Cortex of kidney (tissue), 1 donor: ENCODE measurements around the gene ITIH4.

Experiments
- DNase-seq: peaks from one replicate; lab custom pipeline; 2025; lab: John Stamatoyannopoulos, UW

ITIH4 gene

DNA sequence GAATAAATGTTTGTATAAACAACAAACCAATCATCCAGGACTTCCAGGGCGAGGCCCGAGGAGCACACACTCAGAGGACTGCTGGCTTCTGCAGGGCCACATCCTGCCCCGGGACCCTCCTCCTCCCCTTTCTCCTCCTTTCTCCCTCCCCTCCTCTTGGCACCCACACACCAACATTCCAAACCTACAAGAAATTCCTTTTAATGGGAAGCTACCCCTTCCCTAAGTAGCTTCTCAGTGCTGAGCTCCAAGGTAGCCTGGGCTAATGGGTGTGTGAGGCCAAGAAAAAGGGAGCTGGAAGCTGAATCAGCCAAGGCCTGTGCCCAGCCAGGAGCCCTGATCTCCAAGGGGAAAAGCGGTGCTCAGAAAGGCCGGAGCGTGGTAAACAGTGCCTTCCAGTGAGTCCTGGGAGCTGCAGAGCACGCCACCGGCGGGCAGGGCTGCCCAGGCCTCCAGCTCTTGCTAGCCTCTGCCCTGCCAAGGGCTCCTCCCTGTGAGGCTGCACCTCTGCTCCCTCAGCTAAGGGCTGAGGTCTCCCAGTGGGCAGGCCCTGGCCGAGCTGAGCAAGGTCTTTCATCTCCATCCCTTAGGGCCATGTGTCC is 32.0 kb downstream of the ITIH4 start:
- no peak for DNase-seq

DNA sequence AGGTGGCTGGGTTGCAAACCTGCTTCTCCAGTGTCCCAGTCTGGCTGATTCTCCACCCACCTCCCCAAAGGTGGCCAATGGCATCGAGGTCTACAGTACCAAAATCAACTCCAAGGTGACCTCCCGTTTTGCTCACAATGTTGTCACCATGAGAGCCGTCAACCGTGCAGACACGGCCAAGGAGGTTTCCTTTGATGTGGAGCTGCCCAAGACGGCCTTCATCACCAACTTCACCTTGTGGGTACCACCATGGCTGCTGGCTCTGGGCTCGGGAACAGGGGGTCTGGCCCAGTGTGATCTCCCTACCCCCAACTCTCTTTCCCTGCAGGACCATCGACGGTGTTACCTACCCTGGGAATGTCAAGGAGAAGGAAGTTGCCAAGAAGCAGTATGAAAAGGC is 34.1 kb downstream of the ITIH4 start:
- no peak for DNase-seq

GRCh38 chr3:52795298-52795900 is 35.1 kb downstream of the ITIH4 start:
- no peak for DNase-seq

GRCh38 chr3:52794612-52795099 is 35.8 kb downstream of the ITIH4 start, which contains the start of gene ITIH3:
Gene ITIH3 (plus strand): TSS chr3:52794796. CDS start chr3:52794804, 8 bp downstream.
- no peak for DNase-seq

- DNase-seq, result no peak
Measured at GRCh38 chr3:52793702-52794611, 36.5 kb downstream of the ITIH4 start.

DNA sequence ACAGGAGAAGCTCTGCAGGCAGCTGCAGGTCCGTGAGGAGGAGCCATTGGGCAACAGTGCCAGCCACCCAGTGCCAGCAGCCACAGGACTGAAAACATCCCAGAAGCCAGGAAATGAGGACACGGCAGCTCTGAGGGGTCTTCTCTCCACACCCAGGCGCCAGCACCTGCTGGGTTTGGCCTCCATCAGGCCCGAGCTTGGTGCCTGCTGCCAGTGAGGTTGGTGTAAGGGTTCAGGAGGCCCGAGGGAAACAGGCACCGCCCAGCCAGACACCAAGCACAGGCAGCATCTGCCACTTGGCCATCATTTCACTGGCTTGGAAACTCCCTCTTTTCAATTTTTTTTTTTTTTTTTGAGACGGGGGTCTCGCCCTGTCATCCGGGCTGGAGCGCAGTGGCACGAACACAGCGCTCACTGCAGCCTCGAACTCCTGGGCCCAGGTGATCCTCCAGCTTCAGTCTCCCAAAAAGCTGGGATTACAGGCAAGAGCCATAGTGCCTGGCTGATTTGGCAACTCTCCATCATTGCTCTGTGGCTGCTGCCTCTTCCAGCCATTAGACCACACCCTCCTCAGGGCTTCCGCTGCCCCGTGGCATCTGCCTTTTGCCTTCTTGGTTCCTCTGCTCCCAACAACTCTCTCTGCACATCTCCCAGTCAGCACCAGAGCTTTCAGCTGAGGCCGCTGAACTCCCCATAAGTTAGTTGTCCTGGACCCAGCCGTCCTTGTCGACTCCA is 37.3 kb downstream of the ITIH4 start:
- no peak for DNase-seq

DNA sequence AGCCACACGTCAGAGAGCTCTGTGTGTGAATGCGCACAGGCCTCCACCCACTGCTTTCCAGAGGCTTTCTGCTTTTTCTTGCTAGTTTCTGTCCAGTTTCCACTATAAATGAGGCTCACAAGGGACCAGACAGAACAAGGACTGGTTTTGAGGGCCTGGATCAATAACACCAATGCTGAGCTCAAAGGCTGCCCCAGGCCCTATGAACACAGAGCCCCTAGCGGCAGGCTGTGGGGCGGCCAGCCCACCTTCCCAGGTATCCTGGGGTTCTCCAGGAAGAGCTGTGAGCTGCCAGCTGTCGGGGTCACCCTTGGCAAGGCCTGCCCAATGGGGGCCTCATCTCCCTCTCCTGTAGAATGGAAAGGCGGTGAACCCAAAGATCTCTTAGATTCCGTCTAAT is 38.1 kb downstream of the ITIH4 start:
- no peak for DNase-seq

GRCh38 chr3:52791928-52792327 is 38.5 kb downstream of the ITIH4 start:
- DNase-seq, result no peak

DNA sequence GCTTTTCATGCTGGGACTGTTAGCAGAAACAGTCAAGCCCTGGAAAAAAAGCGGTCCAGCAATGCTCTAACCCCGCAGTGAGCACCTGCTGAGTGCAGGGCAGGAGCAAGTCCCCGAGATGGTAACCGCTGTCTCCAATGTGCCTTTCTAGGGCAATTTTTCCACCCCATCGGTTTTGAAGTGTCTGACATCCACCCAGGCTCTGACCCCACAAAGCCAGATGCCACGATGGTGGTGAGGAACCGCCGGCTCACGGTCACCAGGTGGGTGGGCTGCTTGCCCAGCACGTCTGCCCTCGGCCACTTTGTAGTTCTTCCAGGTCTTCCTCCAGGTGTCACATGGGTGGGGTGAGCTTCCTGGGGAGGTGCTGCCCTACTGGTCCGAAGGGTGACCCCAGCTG is 39.1 kb downstream of the ITIH4 start:
- DNase-seq, result no peak

GRCh38 chr3:52790741-52791140 is 39.7 kb downstream of the ITIH4 start:
- DNase-seq, result no peak

- no peak for DNase-seq
Measured at GRCh38 chr3:52790337-52790736, 40.1 kb downstream of the ITIH4 start.

GRCh38 chr3:52789746-52790040 is 40.8 kb downstream of the ITIH4 start:
- DNase-seq, result no peak

- DNase-seq, result no peak
Measured at GRCh38 chr3:52788890-52789745, 41.4 kb downstream of the ITIH4 start.

- DNase-seq, result no peak
Measured at GRCh38 chr3:52787672-52788625, 42.5 kb downstream of the ITIH4 start.

- DNase-seq, result no peak
Measured at GRCh38 chr3:52787246-52787645, 43.2 kb downstream of the ITIH4 start.

DNA sequence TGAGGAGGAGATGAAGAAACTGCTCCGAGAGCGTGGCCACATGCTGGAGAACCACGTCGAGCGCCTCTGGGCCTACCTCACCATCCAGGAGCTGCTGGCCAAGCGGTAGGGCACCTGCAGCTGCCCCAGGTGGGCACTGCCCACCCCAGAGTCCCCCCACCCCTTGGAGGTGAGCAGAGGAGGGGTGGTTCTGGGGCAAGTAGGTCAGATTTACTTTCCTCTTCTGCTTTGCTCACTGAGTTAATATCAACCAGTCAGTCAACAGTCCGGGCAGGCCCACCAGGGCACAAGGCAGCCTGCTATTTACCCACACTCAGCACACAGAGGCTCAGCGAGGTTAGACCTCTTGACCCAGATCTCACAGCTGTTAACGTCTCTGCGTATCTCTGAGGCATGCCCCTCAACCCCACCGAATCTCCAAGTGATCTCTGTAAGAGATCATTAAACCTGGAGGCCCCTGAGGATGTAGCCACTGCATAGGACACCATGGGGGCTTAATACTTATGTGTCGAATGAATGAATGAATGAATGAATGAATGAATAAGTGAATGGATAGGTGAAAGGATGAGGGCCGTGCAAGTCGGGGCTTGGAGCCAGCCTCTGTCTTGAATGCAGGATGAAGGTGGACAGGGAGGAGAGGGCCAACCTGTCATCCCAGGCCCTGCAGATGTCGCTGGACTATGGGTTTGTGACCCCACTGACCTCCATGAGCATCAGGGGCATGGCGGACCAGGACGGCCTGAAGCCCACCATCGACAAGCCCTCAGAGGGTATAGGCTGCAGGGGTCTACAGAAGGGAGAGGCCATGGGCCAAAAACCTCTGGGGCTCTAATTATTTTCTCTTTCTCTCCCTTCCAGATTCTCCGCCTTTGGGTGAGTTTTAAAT is 43.9 kb downstream of the ITIH4 start:
- DNase-seq, result no peak

DNA sequence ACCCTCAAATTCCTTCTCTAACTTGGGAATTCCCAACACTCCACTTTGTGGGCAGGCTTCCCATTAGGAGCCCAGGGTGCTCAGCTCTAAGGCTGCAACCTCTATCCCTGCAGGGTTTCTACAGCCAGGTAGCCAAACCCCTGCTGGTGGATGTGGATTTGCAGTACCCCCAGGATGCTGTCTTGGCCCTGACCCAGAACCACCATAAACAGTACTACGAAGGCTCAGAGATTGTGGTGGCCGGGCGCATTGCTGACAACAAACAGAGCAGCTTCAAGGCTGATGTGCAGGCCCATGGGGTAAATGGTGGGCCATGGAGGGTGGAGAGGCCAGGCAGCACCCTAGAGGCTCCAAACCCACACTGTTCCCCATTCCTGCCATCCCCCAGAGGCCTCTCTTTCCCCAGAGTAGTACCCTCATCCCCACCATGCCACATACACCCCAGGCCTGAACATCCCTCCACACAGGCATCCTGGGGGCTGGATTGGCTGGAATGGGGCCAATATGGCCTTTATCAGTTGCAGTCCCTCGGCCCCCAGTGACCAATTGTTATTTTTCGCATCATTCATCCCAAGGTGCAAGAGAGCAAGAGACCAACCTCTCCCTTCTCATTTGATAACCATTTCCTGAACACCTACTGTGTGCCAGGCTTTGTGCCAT is 45.4 kb downstream of the ITIH4 start:
- no peak for DNase-seq

GRCh38 chr3:52784021-52784621 is 46.4 kb downstream of the ITIH4 start:
- DNase-seq, result no peak
